A673 (cell line): ENCODE measurements around the gene CCDC157.

Experiments
- EZH2 ChIP-seq: fragments of 200-600 bp; sonication (generic); IDR thresholded peaks from 2 replicates; pipeline ENCODE4 v1.6.1; 2017; ENCODE audit warnings: borderline replicate concordance, low read depth, mild to moderate bottlenecking, mixed read lengths, antibody characterized with exemption, low read length; ENCODE audit not compliant: poor library complexity, severe bottlenecking
- TF ChIP-seq, protein P1 (sequence below): fragments of 300-800, 200-600 bp; sonication (generic); conservative IDR thresholded peaks from 2 replicates; pipeline ENCODE4 v1.5.1; 2017; ENCODE audit warnings: low read depth, mild to moderate bottlenecking, antibody characterized with exemption, low read length, moderate library complexity, mixed read lengths

DNA sequence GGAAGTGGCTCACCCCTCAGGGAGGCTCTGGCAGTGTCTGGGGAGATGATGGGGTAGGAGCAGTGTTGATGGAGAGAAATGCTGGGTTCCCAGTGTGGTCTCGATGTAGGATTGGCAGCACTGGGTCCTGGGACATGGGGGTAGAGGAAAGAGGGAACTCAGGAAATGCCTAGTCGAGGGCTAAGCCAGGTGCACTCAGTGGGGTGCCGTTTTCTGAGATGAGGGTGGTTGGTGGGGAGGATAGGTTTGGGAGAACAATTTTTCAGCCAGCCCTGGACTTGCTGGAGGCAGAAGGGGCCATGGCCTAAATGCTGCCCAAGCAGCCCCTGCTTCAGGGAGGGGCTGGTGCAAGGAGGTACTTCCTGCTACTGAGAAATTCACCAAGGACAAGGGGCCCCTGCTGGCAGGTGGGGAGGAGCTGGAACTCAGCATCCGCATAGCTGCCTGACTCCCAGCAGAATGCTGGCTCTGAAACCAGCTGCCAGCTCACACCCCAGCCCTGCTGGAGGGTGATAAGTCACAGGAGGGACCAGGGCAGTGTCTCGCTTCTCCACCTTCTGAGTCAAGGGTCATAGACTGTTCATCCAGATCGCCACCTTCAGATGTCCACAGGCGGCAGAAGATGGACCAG lies 6.0 kb downstream of the CCDC157 start:
- TF ChIP-seq, protein P1, sequence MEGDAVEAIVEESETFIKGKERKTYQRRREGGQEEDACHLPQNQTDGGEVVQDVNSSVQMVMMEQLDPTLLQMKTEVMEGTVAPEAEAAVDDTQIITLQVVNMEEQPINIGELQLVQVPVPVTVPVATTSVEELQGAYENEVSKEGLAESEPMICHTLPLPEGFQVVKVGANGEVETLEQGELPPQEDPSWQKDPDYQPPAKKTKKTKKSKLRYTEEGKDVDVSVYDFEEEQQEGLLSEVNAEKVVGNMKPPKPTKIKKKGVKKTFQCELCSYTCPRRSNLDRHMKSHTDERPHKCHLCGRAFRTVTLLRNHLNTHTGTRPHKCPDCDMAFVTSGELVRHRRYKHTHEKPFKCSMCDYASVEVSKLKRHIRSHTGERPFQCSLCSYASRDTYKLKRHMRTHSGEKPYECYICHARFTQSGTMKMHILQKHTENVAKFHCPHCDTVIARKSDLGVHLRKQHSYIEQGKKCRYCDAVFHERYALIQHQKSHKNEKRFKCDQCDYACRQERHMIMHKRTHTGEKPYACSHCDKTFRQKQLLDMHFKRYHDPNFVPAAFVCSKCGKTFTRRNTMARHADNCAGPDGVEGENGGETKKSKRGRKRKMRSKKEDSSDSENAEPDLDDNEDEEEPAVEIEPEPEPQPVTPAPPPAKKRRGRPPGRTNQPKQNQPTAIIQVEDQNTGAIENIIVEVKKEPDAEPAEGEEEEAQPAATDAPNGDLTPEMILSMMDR, result no peak
- no peak for TF ChIP-seq EZH2
